Heart left ventricle (tissue), 13 donors: ENCODE measurements around the gene SF3B5.

Experiments used
- CTCF ChIP-seq, 12 donors: fragments of 200-600 bp; sonication (generic) in 4 of 12; IDR thresholded peaks; one replicate each; pipeline versions ENCODE4 v1.5.0 to v1.8.0; 2018 to 2022; ENCODE audit warnings: antibody characterized with exemption in 12 of 12, mild to moderate bottlenecking in 5 of 12
- POLR2A ChIP-seq, 2 donors: fragments of 450-650 bp; IDR thresholded peaks; one replicate each; pipeline ENCODE4 v1.6.1; 2017; ENCODE audit warnings: antibody characterized with exemption in 2 of 2, mild to moderate bottlenecking in 2 of 2, moderate library complexity in 2 of 2
- donor health status: ischemic (EF 13 %, LVEDD 7.1; RV severe dilation, severe dysfunction).
- donor health status: DM: no; HTN: yes; CAD: no.
- donor health status: DM: no; HTN: no; CAD: no.
- donor health status: ischemic (EF 25% LVEDD 6.9; RV normal size, moderate dysfunction).
- donor health status: ischemic (EF 25% LVEDD 5.7; RV mildly dilated, moderate dysfunction).
- donor health status: ischemic (EF 35%, LVEDD 5.7; RV mildly dilated, moderate dysfunction).
- donor health status: nonischemic (EF 11% LVEDD 7.7; RV severe dilation, severe dysfunction).
- donor health status: DM: yes; HTN: yes; CAD: no.
- donor health status: PGD.
- donor health status: ischemic (EF 29% LVEDD 5.4; RV normal size, mild dysfunction).
- donor health status: nonischemic (EF 23%, LVEDD 6.1; RV moderate dilation, normal function).

DNA sequence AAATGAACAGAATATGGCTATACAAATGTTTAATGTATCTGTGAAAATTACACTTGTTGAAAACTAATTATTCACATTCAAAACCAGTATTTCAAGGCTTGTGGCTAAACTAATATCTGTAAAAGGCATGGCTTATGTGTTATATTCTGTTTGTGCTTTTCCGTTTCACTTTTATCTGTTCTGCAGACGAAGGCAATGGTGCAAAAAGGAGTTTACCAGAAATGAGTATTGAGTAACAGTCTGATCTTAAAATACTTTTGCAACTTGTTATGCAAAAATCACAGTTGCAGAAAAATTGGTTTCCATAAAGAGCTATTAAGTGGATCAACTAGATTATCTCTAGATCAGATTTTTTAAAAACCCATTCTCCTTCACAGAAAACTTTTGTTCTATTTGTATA is 45.5 kb upstream of the SF3B5 start:
- TF ChIP-seq CTCF (IDR thresholded peaks at IDR 0.05) (no peak), POLR2A (IDR thresholded peaks at IDR 0.05) (no peak)
